ENCODE measurements around the gene SMG6. TPM values are rescaled to one million over a fixed set of nuclear protein-coding genes. Genes with fewer than 3 reads are reported as not detected.

Gene SMG6
- total RNA-seq, 1 donor from 2014 or later: 39.7 TPM

DNA sequence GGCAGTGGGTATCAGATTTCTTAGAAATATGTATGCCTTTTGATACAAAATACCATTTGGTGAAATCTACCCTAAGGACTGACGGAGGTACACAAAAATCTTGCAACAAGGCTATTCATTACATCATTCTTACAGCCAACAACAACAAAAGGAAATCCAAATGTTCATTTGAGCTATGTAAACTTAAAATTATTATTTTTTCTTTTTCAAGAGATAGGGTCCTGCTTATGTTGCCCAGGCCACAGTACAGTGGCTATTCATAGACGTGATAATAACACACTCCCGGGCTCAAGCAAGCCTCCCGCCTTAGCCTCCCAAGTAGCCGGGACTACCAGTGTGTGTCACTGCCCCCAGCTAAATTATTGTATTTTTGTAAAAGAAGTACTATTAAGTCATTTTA lies 9.2 kb upstream of the SMG6 start:
- Histone ChIP-seq H3K27me3 (ENCODE audit: insufficient read depth, low read length) (no peaks in the 10 kb centered on the region), H3K27ac (ENCODE audit: low read depth, low read length) (no peak overlapping the region), H3K4me1 (ENCODE audit: insufficient read depth, low read length) (no peaks in the 10 kb centered on the region), H3K4me3 (ENCODE audit: insufficient read depth, low read depth, low read length) (no peak overlapping the region), H2AFZ (ENCODE audit: low read depth, low read length) (no peak overlapping the region), H4K20me1 (ENCODE audit: insufficient read depth, low read length) (no peaks in the 10 kb centered on the region), H3K9me3 (ENCODE audit: insufficient read depth, low read depth, low read length) (no peaks in the 10 kb centered on the region), H3K36me3 (ENCODE audit: insufficient read depth, low read length) (no peaks in the 10 kb centered on the region), H3K79me2 (ENCODE audit: insufficient read depth, low read length) (no peaks in the 10 kb centered on the region), H3K9ac (ENCODE audit: low read length) (no peak overlapping the region), H3K4me2 (ENCODE audit: low read length) (no peak overlapping the region)
- FAIRE-seq: no peak
- Mint-ChIP-seq H3K27ac (ENCODE audit: unreplicated experiment) (no peak overlapping the region), H3K4me1 (ENCODE audit: low read depth, unreplicated experiment) (no peaks in the 10 kb centered on the region), H3K4me3 (ENCODE audit: unreplicated experiment) (no peak overlapping the region), H3K27me3 (ENCODE audit: low read depth, unreplicated experiment) (no peaks in the 10 kb centered on the region), H3K36me3 (ENCODE audit: low read depth, unreplicated experiment) (peaks cover under 1% of the 10 kb centered on the region), H3K9me3 (ENCODE audit: unreplicated experiment) (no peaks in the 10 kb centered on the region)
- TF ChIP-seq, protein P1, sequence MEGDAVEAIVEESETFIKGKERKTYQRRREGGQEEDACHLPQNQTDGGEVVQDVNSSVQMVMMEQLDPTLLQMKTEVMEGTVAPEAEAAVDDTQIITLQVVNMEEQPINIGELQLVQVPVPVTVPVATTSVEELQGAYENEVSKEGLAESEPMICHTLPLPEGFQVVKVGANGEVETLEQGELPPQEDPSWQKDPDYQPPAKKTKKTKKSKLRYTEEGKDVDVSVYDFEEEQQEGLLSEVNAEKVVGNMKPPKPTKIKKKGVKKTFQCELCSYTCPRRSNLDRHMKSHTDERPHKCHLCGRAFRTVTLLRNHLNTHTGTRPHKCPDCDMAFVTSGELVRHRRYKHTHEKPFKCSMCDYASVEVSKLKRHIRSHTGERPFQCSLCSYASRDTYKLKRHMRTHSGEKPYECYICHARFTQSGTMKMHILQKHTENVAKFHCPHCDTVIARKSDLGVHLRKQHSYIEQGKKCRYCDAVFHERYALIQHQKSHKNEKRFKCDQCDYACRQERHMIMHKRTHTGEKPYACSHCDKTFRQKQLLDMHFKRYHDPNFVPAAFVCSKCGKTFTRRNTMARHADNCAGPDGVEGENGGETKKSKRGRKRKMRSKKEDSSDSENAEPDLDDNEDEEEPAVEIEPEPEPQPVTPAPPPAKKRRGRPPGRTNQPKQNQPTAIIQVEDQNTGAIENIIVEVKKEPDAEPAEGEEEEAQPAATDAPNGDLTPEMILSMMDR (IDR thresholded peaks at IDR 0.05; ENCODE audit: insufficient read depth, low read depth, low read length): no peak
- no peak for TF ChIP-seq EZH2 (IDR thresholded peaks at IDR 0.05; ENCODE audit: insufficient read depth, low read length)
- DNase-seq (ENCODE audit: low read depth): no peak

DNA sequence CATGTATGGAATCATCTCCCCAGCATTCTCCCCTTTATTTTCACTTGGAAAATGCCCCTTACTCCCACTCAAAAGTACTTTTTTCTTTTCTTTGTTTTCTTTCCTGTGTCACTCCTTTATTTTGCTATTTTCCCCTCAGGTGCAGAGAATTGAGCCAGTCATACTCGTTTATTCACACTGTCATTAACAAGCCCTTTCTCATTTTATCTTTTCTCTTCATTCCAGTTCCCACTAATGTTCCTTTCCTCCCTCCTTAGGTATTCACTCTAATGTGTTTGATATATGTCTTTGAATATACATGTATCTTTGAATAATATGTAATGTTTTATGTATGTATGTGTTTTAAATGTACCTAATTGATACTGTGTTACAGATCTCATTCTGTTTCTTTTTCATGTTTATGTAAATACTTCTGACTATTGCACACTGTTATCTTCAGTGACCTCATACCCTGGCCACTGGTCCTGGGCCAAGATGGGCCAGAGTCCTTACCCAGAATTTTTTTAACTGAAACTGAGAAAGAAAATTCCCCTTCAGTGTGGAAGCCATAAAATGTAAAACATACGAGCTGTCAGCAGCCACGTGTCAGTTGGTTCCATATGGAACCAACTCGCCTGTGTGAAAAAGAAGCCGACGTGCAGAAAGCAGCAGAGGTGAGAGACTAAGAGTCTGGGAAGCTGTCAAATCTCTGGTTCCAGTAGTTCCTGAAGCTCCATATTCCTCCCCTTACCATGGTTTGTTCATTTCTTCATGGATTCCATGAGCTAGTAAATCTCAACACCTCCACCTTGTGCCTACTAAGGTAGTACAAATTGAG lies 6.0 kb upstream of the SMG6 start:
- H3K27ac Mint-ChIP-seq (ENCODE audit: unreplicated experiment): no peak overlapping the region
- no peaks in the 10 kb centered on the region for H3K9me3 Mint-ChIP-seq (ENCODE audit: unreplicated experiment)
- H3K27me3 Mint-ChIP-seq (ENCODE audit: low read depth, unreplicated experiment): no peaks in the 10 kb centered on the region
- H3K36me3 ChIP-seq (ENCODE audit: insufficient read depth, low read length): no peaks in the 10 kb centered on the region
- DNase-seq (ENCODE audit: low read depth) (no peak), FAIRE-seq (no peak)
- H3K4me1 ChIP-seq (ENCODE audit: insufficient read depth, low read length): no peaks in the 10 kb centered on the region
- no peaks in the 10 kb centered on the region for H3K4me1 Mint-ChIP-seq (ENCODE audit: low read depth, unreplicated experiment)
- H3K27ac ChIP-seq (ENCODE audit: low read depth, low read length): no peak overlapping the region
- H3K9me3 ChIP-seq (ENCODE audit: insufficient read depth, low read depth, low read length): no peaks in the 10 kb centered on the region
- no peak overlapping the region for H3K4me3 ChIP-seq (ENCODE audit: insufficient read depth, low read depth, low read length)
- H3K9ac ChIP-seq (ENCODE audit: low read length): no peak overlapping the region
- no peaks in the 10 kb centered on the region for H3K36me3 Mint-ChIP-seq (ENCODE audit: low read depth, unreplicated experiment)
- H3K27me3 ChIP-seq (ENCODE audit: insufficient read depth, low read length): no peaks in the 10 kb centered on the region
- no peak overlapping the region for H3K4me3 Mint-ChIP-seq (ENCODE audit: unreplicated experiment)
- TF ChIP-seq EZH2 (IDR thresholded peaks at IDR 0.05; ENCODE audit: insufficient read depth, low read length): no peak
- TF ChIP-seq, protein P1 (IDR thresholded peaks at IDR 0.05; ENCODE audit: insufficient read depth, low read depth, low read length): no peak
- H2AFZ ChIP-seq (ENCODE audit: low read depth, low read length): no peak overlapping the region
- peaks cover 3% of the 10 kb centered on the region for H4K20me1 ChIP-seq (ENCODE audit: insufficient read depth, low read length)
- peaks cover 8% of the 10 kb centered on the region for H3K79me2 ChIP-seq (ENCODE audit: insufficient read depth, low read length)
- H3K4me2 ChIP-seq (ENCODE audit: low read length): no peak overlapping the region

DNA sequence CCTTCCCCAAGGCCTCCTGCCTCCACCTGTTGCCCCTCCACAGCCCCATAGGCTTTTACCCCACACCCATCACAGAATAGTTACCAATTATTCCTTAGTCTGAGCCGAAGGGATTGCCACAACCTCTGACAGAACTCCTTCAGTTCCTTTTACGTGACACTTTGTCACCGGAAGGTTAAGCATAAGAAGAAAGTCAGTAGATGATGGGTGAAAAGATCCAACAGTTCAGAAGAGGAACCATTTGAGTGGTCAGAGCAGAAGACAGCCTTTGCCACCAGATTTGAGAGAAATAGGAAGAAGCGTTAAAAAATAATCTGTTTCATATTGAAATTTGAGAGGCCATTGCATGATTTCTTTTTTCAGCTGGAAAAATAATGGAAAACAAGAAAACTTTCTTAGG lies 1.3 kb upstream of the SMG6 start:
- no peaks in the 10 kb centered on the region for H3K27me3 Mint-ChIP-seq (ENCODE audit: low read depth, unreplicated experiment)
- no peak overlapping the region for H3K27ac Mint-ChIP-seq (ENCODE audit: unreplicated experiment)

More for the DNA sequence above, 1.3 kb upstream of the SMG6 start:
- no peak overlapping the region for H3K27ac ChIP-seq (ENCODE audit: low read depth, low read length)
- H4K20me1 ChIP-seq (ENCODE audit: insufficient read depth, low read length): peaks cover 28% of the 10 kb centered on the region
- TF ChIP-seq, protein P1 (IDR thresholded peaks at IDR 0.05; ENCODE audit: insufficient read depth, low read depth, low read length): no peak
- no peak for TF ChIP-seq EZH2 (IDR thresholded peaks at IDR 0.05; ENCODE audit: insufficient read depth, low read length)
- H3K27me3 ChIP-seq (ENCODE audit: insufficient read depth, low read length): no peaks in the 10 kb centered on the region
- DNase-seq (ENCODE audit: low read depth) (no peak), FAIRE-seq (no peak)
- peaks cover 5% of the 10 kb centered on the region for H3K36me3 ChIP-seq (ENCODE audit: insufficient read depth, low read length)
- peaks cover 6% of the 10 kb centered on the region for H3K36me3 Mint-ChIP-seq (ENCODE audit: low read depth, unreplicated experiment)
- peaks cover 49% of the 10 kb centered on the region for H3K79me2 ChIP-seq (ENCODE audit: insufficient read depth, low read length)
- peak overlapping the region; percentile 94 for H3K4me2 ChIP-seq (ENCODE audit: low read length)
- H3K4me3 ChIP-seq (ENCODE audit: insufficient read depth, low read depth, low read length): no peak overlapping the region
- H3K4me3 Mint-ChIP-seq (ENCODE audit: unreplicated experiment): peak overlapping the region; percentile 80
- no peak overlapping the region for H2AFZ ChIP-seq (ENCODE audit: low read depth, low read length)
- no peak overlapping the region for H3K9ac ChIP-seq (ENCODE audit: low read length)
- H3K9me3 Mint-ChIP-seq (ENCODE audit: unreplicated experiment): no peaks in the 10 kb centered on the region
- H3K4me1 Mint-ChIP-seq (ENCODE audit: low read depth, unreplicated experiment): peaks cover 7% of the 10 kb centered on the region
- H3K9me3 ChIP-seq (ENCODE audit: insufficient read depth, low read depth, low read length): no peaks in the 10 kb centered on the region
- no peaks in the 10 kb centered on the region for H3K4me1 ChIP-seq (ENCODE audit: insufficient read depth, low read length)

All from astrocyte (in vitro differentiated cells and primary cell).